Measurements from ENCODE around the gene RTN4.

- no peak for TF ChIP-seq SUZ12 (IDR thresholded peaks at IDR 0.05)
- TF ChIP-seq NFRKB (IDR thresholded peaks at IDR 0.05), result no peak
- TF ChIP-seq ELF4 (IDR thresholded peaks at IDR 0.05), result no peak
- TF ChIP-seq FOXM1 (IDR thresholded peaks at IDR 0.05; ENCODE audit: borderline replicate concordance), result no peak
- TF ChIP-seq PKNOX1 (IDR thresholded peaks at IDR 0.05), result no peak
- no peak for TF ChIP-seq LEF1 (IDR thresholded peaks at IDR 0.05; ENCODE audit: borderline replicate concordance)
- TF ChIP-seq BHLHE40 (IDR thresholded peaks at IDR 0.05; ENCODE audit: borderline replicate concordance), result no peak
- no peak for TF ChIP-seq FOXA1 (IDR thresholded peaks at IDR 0.05)
These were observed 7.2 kb upstream of the RTN4 start for GRCh38 chr2:55057474-55057873.

Data from HEK293T (cell line).